Measurements from ENCODE around the gene GPRC5C.

Gene GPRC5C

GRCh38 chr17:74417178-74418045, 14.5 kb upstream of the GPRC5C start:
- H3K4me3 ChIP-seq (ENCODE audit: low read depth, low read length) = no peak overlapping the region
- TF ChIP-seq MAX (IDR thresholded peaks at IDR 0.05; ENCODE audit: low read depth, low read length) (no peak), MYC (IDR thresholded peaks at IDR 0.05; ENCODE audit: low read depth, low read length) (no peak), CTCF (IDR thresholded peaks at IDR 0.05; ENCODE audit: low read depth, low read length) (no peak), POLR2A (IDR thresholded peaks at IDR 0.05; ENCODE audit: extremely low read depth, insufficient read length) (no peak)
- DNase-seq (ENCODE audit: low read depth) = peak; percentile 71

- no peak overlapping the region for H3K4me3 ChIP-seq (ENCODE audit: low read depth, low read length)
- TF ChIP-seq MYC (IDR thresholded peaks at IDR 0.05; ENCODE audit: low read depth, low read length) (no peak), MAX (IDR thresholded peaks at IDR 0.05; ENCODE audit: low read depth, low read length) (no peak), CTCF (IDR thresholded peaks at IDR 0.05; ENCODE audit: low read depth, low read length) (no peak), POLR2A (IDR thresholded peaks at IDR 0.05; ENCODE audit: extremely low read depth, insufficient read length) (no peak)
- no peak for DNase-seq (ENCODE audit: low read depth)
Observed at GRCh38 chr17:74419928-74420411, 11.9 kb upstream of the GPRC5C start.

DNA sequence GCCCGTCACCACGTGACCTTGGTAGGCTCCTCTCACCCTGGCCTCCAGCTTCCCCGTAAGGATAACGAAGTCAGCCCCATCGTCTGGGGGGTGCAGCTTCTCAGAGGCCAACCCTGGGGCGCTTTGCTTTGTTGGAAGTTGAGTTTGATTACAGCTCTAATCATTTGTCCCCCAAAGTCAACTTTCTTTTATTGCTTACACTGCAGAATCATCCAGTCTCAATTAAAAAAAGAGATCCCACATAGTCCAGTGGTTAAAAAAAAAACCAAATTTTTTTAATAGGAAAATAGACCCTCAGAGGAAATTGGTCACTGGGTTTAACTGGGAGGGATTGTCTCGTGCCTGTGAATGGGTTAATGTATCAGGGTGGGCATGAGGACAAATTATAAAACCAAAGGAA, 7.8 kb upstream of the GPRC5C start:
- no peak for TF ChIP-seq MYC (IDR thresholded peaks at IDR 0.05; ENCODE audit: low read depth, low read length)
- no peak for TF ChIP-seq CTCF (IDR thresholded peaks at IDR 0.05; ENCODE audit: low read depth, low read length)
- TF ChIP-seq POLR2A (IDR thresholded peaks at IDR 0.05; ENCODE audit: extremely low read depth, insufficient read length) = no peak
- TF ChIP-seq MAX (IDR thresholded peaks at IDR 0.05; ENCODE audit: low read depth, low read length) = no peak
- H3K4me3 ChIP-seq (ENCODE audit: low read depth, low read length) = no peak overlapping the region

GRCh38 chr17:74424657-74425056, 7.2 kb upstream of the GPRC5C start:
- DNase-seq (ENCODE audit: low read depth) = no peak
- H3K4me3 ChIP-seq (ENCODE audit: low read depth, low read length) = no peak overlapping the region
- TF ChIP-seq MYC (IDR thresholded peaks at IDR 0.05; ENCODE audit: low read depth, low read length) = no peak
- TF ChIP-seq POLR2A (IDR thresholded peaks at IDR 0.05; ENCODE audit: extremely low read depth, insufficient read length) = no peak
- no peak for TF ChIP-seq CTCF (IDR thresholded peaks at IDR 0.05; ENCODE audit: low read depth, low read length)
- no peak for TF ChIP-seq MAX (IDR thresholded peaks at IDR 0.05; ENCODE audit: low read depth, low read length)

More for the DNA sequence above, 7.8 kb upstream of the GPRC5C start:
- no peak for DNase-seq (ENCODE audit: low read depth)

DNA sequence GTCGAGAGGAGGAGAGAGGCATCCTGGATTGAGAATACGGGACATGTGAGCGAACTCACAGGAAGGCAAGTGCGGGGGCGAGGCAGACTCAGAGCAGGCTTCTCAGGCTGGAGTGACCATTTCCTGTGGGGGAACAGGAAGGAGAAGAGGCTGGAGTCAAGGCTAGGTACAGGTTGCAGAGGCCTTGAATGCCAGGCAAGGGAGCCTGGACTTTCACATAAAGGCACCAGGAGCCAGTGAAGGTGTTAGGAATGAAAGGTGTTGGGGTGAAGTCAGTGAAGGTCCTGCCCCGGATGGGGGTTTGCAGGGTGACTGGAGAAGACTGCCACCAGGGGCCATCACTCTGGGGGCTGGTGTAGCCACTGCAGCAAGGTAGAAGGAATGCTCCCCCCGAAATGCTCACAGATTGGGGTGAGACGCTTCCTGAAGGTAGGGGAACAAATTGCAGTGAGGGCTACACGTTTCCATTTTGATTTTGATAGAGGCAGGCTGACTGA, 5.3 kb upstream of the GPRC5C start:
- H3K4me3 ChIP-seq (ENCODE audit: low read depth, low read length) = no peak overlapping the region
- TF ChIP-seq MYC (IDR thresholded peaks at IDR 0.05; ENCODE audit: low read depth, low read length) (no peak; the same call in 1 of the 2 replicates), MAX (IDR thresholded peaks at IDR 0.05; ENCODE audit: low read depth, low read length) (peak; percentile 35; the same call in 1 of the 2 replicates)

More for the DNA sequence above, 5.3 kb upstream of the GPRC5C start:
- DNase-seq (ENCODE audit: low read depth) = peak; percentile 71

Measured in NB4 (cell line).